Neural progenitor cell (in vitro differentiated cells): ENCODE data around the gene ROBO4. TPM values are rescaled to one million over a fixed set of nuclear protein-coding genes. Genes with fewer than 3 reads are reported as not detected.
A peak's percentile ranks its signal among the peaks of the same experiment; 100 is the strongest.

Experiments used
- DNase-seq: peaks from one replicate; pipeline ENCODE4 v3.0.0-alpha.2; 2016; ENCODE audit warnings: low spot score
- H2AFZ ChIP-seq: fragments of 200-600 bp; sonication (generic); replicated peaks from 2 replicates; pipeline ENCODE4 v1.6.1; 2016; ENCODE audit warnings: antibody characterized with exemption
- H3F3A ChIP-seq: fragments of 200-600 bp; sonication (generic); 2 replicates; pipeline ENCODE4 v1.6.1; 2016; ENCODE audit warnings: antibody characterized with exemption, low read depth
- H3K27ac ChIP-seq: fragments of 200-600 bp; sonication (generic); 2 replicates; pipeline ENCODE4 v1.5.1; 2016; ENCODE audit warnings: mild to moderate bottlenecking
- H3K27me3 ChIP-seq: fragments of 200-600 bp; sonication (generic); 2 replicates; pipeline ENCODE4 v1.6.1; 2016; ENCODE audit warnings: mild to moderate bottlenecking, moderate library complexity
- H3K36me3 ChIP-seq: fragments of 200-600 bp; sonication (generic); 2 replicates; pipeline ENCODE4 v1.5.1; 2016
- H3K4me1 ChIP-seq: fragments of 200-600 bp; sonication (generic); 2 replicates; pipeline ENCODE4 v1.6.1; 2016; ENCODE audit warnings: mixed run types
- H3K4me2 ChIP-seq: fragments of 200-600 bp; sonication (generic); 2 replicates; pipeline ENCODE4 v1.6.1; 2016
- H3K4me3 ChIP-seq: fragments of 200-600 bp; sonication (generic); 2 replicates; pipeline ENCODE4 v1.5.1; 2016
- H3K79me2 ChIP-seq: fragments of 200-600 bp; sonication (generic); 2 replicates; pipeline ENCODE4 v1.6.1; 2016; ENCODE audit warnings: low read depth
- H3K9ac ChIP-seq: fragments of 200-600 bp; sonication (generic); 2 replicates; pipeline ENCODE4 v1.6.1; 2016
- H3K9me3 ChIP-seq: fragments of 200-600 bp; sonication (generic); 2 replicates; pipeline ENCODE4 v1.5.1; 2016; ENCODE audit warnings: low read depth
- H4K20me1 ChIP-seq: fragments of 200-600 bp; sonication (generic); 2 replicates; pipeline ENCODE4 v1.6.1; 2016; ENCODE audit warnings: low read depth
- H3K27ac Mint-ChIP-seq: 3 replicates; pipeline ENCODE4 v1.8.0; 2021; ENCODE audit warnings: mixed read lengths
- H3K27me3 Mint-ChIP-seq: 2 replicates; pipeline ENCODE4 v1.8.0; 2022; ENCODE audit warnings: low read depth, mild to moderate bottlenecking, inconsistent platforms, moderate library complexity, mixed read lengths; ENCODE audit not compliant: insufficient read depth
- H3K36me3 Mint-ChIP-seq: 3 replicates; pipeline ENCODE4 v1.8.0; 2021; ENCODE audit warnings: mixed read lengths
- H3K4me1 Mint-ChIP-seq: 3 replicates; pipeline ENCODE4 v1.8.0; 2021; ENCODE audit warnings: mixed read lengths
- H3K4me3 Mint-ChIP-seq: 3 replicates; pipeline ENCODE4 v1.8.0; 2021; ENCODE audit warnings: mild to moderate bottlenecking, moderate library complexity, mixed read lengths
- H3K9me3 Mint-ChIP-seq: 3 replicates; pipeline ENCODE4 v1.8.0; 2020; ENCODE audit warnings: mixed read lengths
- EZH2 ChIP-seq: fragments of 200-600 bp; sonication (generic); IDR thresholded peaks from 2 replicates; pipeline ENCODE4 v1.6.1; 2017; ENCODE audit warnings: antibody characterized with exemption, mild to moderate bottlenecking, moderate library complexity
- EZH2phosphoT487 ChIP-seq: fragments of 200-600 bp; sonication (generic); IDR thresholded peaks from 2 replicates; pipeline ENCODE4 v1.6.1; 2017; ENCODE audit warnings: antibody characterized with exemption
- total RNA-seq: library from RNA; depleted of rRNA; stranded (reverse); fragments of >200 nt; gene quantifications from 2 replicates; pipeline ENCODE4 v1.2.3, GENCODE V29; 2015; ENCODE audit warnings: low replicate concordance
- TF ChIP-seq, protein P1 (sequence below): fragments of 200-600 bp; sonication (generic); IDR thresholded peaks from 2 replicates; pipeline ENCODE4 v1.5.1; 2017; ENCODE audit warnings: antibody characterized with exemption, mild to moderate bottlenecking

ROBO4 gene
- total RNA-seq, result not detected in 2 replicates

DNA sequence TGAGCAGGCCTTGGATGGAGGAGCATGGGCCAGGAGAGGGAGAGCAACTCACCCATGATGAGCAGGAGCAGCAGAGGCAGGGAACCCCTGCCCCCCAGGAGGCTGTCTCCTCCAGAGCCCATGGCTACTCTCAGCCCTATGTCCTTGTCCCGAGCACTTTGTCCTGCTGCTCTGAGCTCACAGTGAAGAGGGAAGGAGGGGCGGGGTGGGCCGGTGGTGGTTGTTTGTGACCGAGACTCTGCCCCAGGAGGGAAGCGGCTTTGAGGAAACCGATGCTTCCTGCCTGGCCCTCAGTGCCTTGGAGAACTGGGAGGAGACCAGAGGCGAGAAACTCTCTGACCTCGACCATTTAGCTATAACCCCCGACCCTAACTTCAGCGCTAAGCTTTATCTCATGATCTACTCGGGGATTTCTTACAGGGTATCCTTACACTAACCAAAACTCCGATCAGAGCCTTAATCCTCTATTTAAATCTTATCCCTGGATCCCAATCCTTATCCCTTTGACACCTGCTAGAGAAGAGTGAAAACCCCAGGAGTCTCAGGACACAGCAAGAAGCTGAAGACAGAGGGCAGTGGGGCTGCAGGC lies at the start of gene ROBO4:
TSS of gene ROBO4 (minus strand) at position 192 of the 589 bp plus-strand sequence. CDS start at position 122, 70 bp downstream.
- Histone ChIP-seq H3K4me2 (no peak within 1 kb of the TSS), H2AFZ (no peak within 1 kb of the TSS), H3K9me3 (no peaks in the 10 kb centered on the region), H3F3A (peaks cover 10% of the 10 kb centered on the region), H3K79me2 (no peaks in the 10 kb centered on the region), H4K20me1 (no peaks in the 10 kb centered on the region), H3K27me3 (peaks cover 18% of the 10 kb centered on the region), H3K4me3 (no peak within 1 kb of the TSS), H3K27ac (no peak within 1 kb of the TSS), H3K9ac (no peak within 1 kb of the TSS), H3K4me1 (peaks cover 18% of the 10 kb centered on the region), H3K36me3 (no peaks in the 10 kb centered on the region)
- Mint-ChIP-seq H3K4me1 (peaks cover 19% of the 10 kb centered on the region), H3K9me3 (no peaks in the 10 kb centered on the region), H3K27me3 (peaks cover 5% of the 10 kb centered on the region), H3K4me3 (no peak within 1 kb of the TSS), H3K36me3 (no peaks in the 10 kb centered on the region), H3K27ac (peak within 1 kb of the TSS; percentile 14)
- TF ChIP-seq EZH2, result no peak
- DNase-seq, result no peak

DNA sequence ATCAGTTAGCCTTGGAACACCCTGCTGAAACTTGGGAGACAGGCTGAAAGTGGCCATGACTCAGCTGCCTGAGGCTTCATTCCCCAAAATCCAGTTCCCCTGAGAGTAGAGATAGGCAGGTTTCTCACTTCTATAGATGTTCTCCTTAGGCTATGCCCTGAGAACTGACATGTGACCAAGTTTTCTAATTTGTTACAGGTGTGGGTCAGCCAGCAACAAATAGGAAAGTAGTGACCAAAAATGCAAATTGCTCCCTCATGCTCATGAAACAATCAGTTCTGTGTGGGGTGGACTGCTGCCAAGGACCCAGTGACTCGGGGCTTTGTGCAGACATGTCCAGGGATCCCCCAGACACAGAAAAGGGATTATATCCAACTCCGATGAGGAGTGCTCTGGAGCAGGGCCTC lies 49.1 kb upstream of the ROBO4 start:
- Histone ChIP-seq H3K9ac (no peak overlapping the region), H3K27ac (no peak overlapping the region), H3K79me2 (no peaks in the 10 kb centered on the region), H3K4me2 (no peak overlapping the region), H4K20me1 (no peaks in the 10 kb centered on the region), H3K9me3 (no peaks in the 10 kb centered on the region), H3F3A (peaks cover 16% of the 10 kb centered on the region), H3K4me3 (no peak overlapping the region), H2AFZ (no peak overlapping the region), H3K36me3 (no peaks in the 10 kb centered on the region), H3K4me1 (peaks cover 22% of the 10 kb centered on the region), H3K27me3 (peaks cover under 1% of the 10 kb centered on the region)
- Mint-ChIP-seq H3K4me3 (no peak overlapping the region), H3K27ac (no peak overlapping the region), H3K27me3 (peaks cover 3% of the 10 kb centered on the region), H3K36me3 (no peaks in the 10 kb centered on the region), H3K9me3 (peaks cover 9% of the 10 kb centered on the region), H3K4me1 (peaks cover 13% of the 10 kb centered on the region)
- no peak for DNase-seq
- TF ChIP-seq EZH2phosphoT487, result no peak
- TF ChIP-seq EZH2, result no peak
- TF ChIP-seq, protein P1, sequence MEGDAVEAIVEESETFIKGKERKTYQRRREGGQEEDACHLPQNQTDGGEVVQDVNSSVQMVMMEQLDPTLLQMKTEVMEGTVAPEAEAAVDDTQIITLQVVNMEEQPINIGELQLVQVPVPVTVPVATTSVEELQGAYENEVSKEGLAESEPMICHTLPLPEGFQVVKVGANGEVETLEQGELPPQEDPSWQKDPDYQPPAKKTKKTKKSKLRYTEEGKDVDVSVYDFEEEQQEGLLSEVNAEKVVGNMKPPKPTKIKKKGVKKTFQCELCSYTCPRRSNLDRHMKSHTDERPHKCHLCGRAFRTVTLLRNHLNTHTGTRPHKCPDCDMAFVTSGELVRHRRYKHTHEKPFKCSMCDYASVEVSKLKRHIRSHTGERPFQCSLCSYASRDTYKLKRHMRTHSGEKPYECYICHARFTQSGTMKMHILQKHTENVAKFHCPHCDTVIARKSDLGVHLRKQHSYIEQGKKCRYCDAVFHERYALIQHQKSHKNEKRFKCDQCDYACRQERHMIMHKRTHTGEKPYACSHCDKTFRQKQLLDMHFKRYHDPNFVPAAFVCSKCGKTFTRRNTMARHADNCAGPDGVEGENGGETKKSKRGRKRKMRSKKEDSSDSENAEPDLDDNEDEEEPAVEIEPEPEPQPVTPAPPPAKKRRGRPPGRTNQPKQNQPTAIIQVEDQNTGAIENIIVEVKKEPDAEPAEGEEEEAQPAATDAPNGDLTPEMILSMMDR, result no peak

GRCh38 chr11:124945826-124946225 lies 48.2 kb upstream of the ROBO4 start:
- Histone ChIP-seq H3K27ac (no peak overlapping the region), H3K9ac (no peak overlapping the region), H3K4me1 (peaks cover 26% of the 10 kb centered on the region), H3K4me3 (no peak overlapping the region), H3K27me3 (no peaks in the 10 kb centered on the region), H3K36me3 (no peaks in the 10 kb centered on the region), H2AFZ (no peak overlapping the region), H3K9me3 (no peaks in the 10 kb centered on the region), H3K4me2 (no peak overlapping the region), H3F3A (peaks cover 16% of the 10 kb centered on the region), H4K20me1 (no peaks in the 10 kb centered on the region), H3K79me2 (no peaks in the 10 kb centered on the region)
- no peak for DNase-seq
- Mint-ChIP-seq H3K4me3 (no peak overlapping the region), H3K9me3 (peaks cover 9% of the 10 kb centered on the region), H3K27me3 (peaks cover 3% of the 10 kb centered on the region), H3K36me3 (no peaks in the 10 kb centered on the region), H3K27ac (no peak overlapping the region), H3K4me1 (peaks cover 13% of the 10 kb centered on the region)
- TF ChIP-seq, protein P1, result no peak
- no peak for TF ChIP-seq EZH2phosphoT487
- TF ChIP-seq EZH2, result no peak

GRCh38 chr11:124944565-124944964 lies 46.9 kb upstream of the ROBO4 start:
- Mint-ChIP-seq H3K27ac (no peak overlapping the region), H3K4me3 (no peak overlapping the region), H3K9me3 (peaks cover 9% of the 10 kb centered on the region), H3K36me3 (no peaks in the 10 kb centered on the region), H3K4me1 (peaks cover 13% of the 10 kb centered on the region), H3K27me3 (peaks cover 3% of the 10 kb centered on the region)
- Histone ChIP-seq H3K27ac (no peak overlapping the region), H3F3A (peaks cover 16% of the 10 kb centered on the region), H4K20me1 (no peaks in the 10 kb centered on the region), H3K9ac (no peak overlapping the region), H3K79me2 (no peaks in the 10 kb centered on the region), H3K4me1 (peaks cover 26% of the 10 kb centered on the region), H2AFZ (no peak overlapping the region), H3K4me3 (no peak overlapping the region), H3K9me3 (no peaks in the 10 kb centered on the region), H3K27me3 (no peaks in the 10 kb centered on the region), H3K4me2 (no peak overlapping the region), H3K36me3 (no peaks in the 10 kb centered on the region)
- TF ChIP-seq EZH2phosphoT487 (no peak), EZH2 (no peak)
- TF ChIP-seq, protein P1, result no peak
- no peak for DNase-seq
